HG03159 (cell line): ENCODE measurements around the gene LYRM4.
A peak's percentile ranks its signal among the peaks of the same experiment; 100 is the strongest.

Experiments
- ATAC-seq: cut with Tn5 transposase; IDR thresholded peaks from one replicate; pipeline ENCODE4 v1.9.1; 2021; ENCODE audit warnings: mild to moderate bottlenecking, moderate library complexity; ENCODE audit not compliant: unreplicated experiment

Gene LYRM4

GRCh38 chr6:5178806-5179205 lies 81.9 kb downstream of the LYRM4 start:
- ATAC-seq = no peak

- no peak for ATAC-seq
Observed at GRCh38 chr6:5175635-5176034, 85.1 kb downstream of the LYRM4 start.

GRCh38 chr6:5174756-5175549 lies 85.8 kb downstream of the LYRM4 start:
- no peak for ATAC-seq

- peak; percentile 97 for ATAC-seq
Observed at GRCh38 chr6:5174244-5174643, 86.5 kb downstream of the LYRM4 start.

GRCh38 chr6:5173810-5174209 lies 86.9 kb downstream of the LYRM4 start:
- peak; percentile 40 for ATAC-seq

- ATAC-seq = no peak
Observed at GRCh38 chr6:5172897-5173474, 87.8 kb downstream of the LYRM4 start.

- ATAC-seq = no peak
Observed at GRCh38 chr6:5172041-5172653, 88.6 kb downstream of the LYRM4 start.

GRCh38 chr6:5167501-5167900 lies 93.2 kb downstream of the LYRM4 start:
- no peak for ATAC-seq

GRCh38 chr6:5164092-5164491 lies 96.7 kb downstream of the LYRM4 start:
- ATAC-seq = no peak

- no peak for ATAC-seq
Observed at GRCh38 chr6:5163247-5163646, 97.5 kb downstream of the LYRM4 start.

GRCh38 chr6:5162355-5162754 lies 98.4 kb downstream of the LYRM4 start:
- ATAC-seq = no peak

- ATAC-seq = no peak
Observed at GRCh38 chr6:5160206-5160605, 100.5 kb downstream of the LYRM4 start.

- no peak for ATAC-seq
Observed at GRCh38 chr6:5159162-5159561, 101.6 kb downstream of the LYRM4 start.

GRCh38 chr6:5158180-5158579 lies 102.6 kb downstream of the LYRM4 start:
- ATAC-seq = no peak

- no peak for ATAC-seq
Observed at GRCh38 chr6:5157621-5158138, 103.1 kb downstream of the LYRM4 start.

- no peak for ATAC-seq
Observed at GRCh38 chr6:5156627-5157026, 104.1 kb downstream of the LYRM4 start.

- ATAC-seq = no peak
Observed at GRCh38 chr6:5155906-5156305, 104.8 kb downstream of the LYRM4 start.

- ATAC-seq = no peak
Observed at GRCh38 chr6:5153186-5153585, 107.6 kb downstream of the LYRM4 start.

GRCh38 chr6:5152460-5152859 lies 108.3 kb downstream of the LYRM4 start:
- no peak for ATAC-seq

- ATAC-seq = no peak
Observed at GRCh38 chr6:5151955-5152401, 108.8 kb downstream of the LYRM4 start.

GRCh38 chr6:5151360-5151954 lies 109.3 kb downstream of the LYRM4 start:
- ATAC-seq = no peak
